Lower leg skin (tissue), 4 donors: ENCODE data around the gene EDEM3. TPM values are rescaled to one million over a fixed set of nuclear protein-coding genes. Genes with fewer than 3 reads are reported as not detected.

Source experiments
- total RNA-seq, 4 donors: library from RNA; depleted of rRNA; stranded (reverse); fragments of >200 nt; gene quantifications; one replicate each; pipeline ENCODE4 v1.1.0, GENCODE V29; 2016

EDEM3 gene
- total RNA-seq, 4 donors from 2014 or later = 15.1 to 26.5 (median 18.2) TPM

Other genes starting within 250 kb of the EDEM3 start
- 10 to 100 TPM in 3 of 4 donors, 1 to 10 TPM in 1; 8.2 to 27.9 (median 13.6) TPM for gene NIBAN1, start 219.7 kb upstream of the EDEM3 start, total RNA-seq